ENCODE measurements around the gene COPG1. TPM values are rescaled to one million over a fixed set of nuclear protein-coding genes. Genes with fewer than 3 reads are reported as not detected.
"Not testable (repeated sequence)": the region's sequence is repeated elsewhere in the genome, so short reads cannot be mapped to it uniquely, and the experiment has no call there.

The COPG1 gene
- total RNA-seq, 3 donors from 2014 or later = 82.6 to 121 (median 102) TPM

DNA sequence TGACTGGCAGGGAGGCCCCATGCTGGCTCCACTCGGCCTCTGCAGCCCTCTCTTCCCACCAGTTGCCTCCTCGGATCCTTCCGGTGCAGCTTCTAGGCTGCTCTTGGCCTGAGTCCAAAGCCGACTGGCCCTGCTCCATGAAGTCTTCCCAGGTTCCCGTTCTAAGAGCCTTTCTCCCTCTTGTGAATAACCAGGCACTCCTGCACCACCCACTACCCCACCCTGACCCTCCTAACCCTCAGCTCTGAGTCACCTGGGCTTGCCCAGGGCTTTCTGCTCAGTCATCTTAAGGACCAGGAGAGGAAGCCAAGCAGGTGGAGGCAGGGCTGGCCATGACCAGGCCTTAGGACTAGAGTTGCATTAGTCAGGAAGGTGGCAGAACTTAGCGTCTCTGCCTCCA is 37.6 kb upstream of the COPG1 start:
- Histone ChIP-seq H3K27ac (peak overlapping the region in 1 of 2 donors; percentile 15), H3K36me3 (no peaks in the 10 kb centered on the region), H3K27me3 (no peaks in the 10 kb centered on the region), H3K9me3 (no peaks in the 10 kb centered on the region), H3K4me1 (peaks cover 0 to 6% of the 10 kb centered on the region in 2 donors), H3K4me3 (no peak overlapping the region)
- intact Hi-C loops (cut with DNase I; ENCODE audit: low total_unique reads) = no loop called here
- DNase-seq (ENCODE audit: low spot score in 2 of 2) = peak; percentile 26 to 72
- no peak for TF ChIP-seq POLR2A (IDR thresholded peaks at IDR 0.05)
- TF ChIP-seq POLR2AphosphoS5 (IDR thresholded peaks at IDR 0.05) = no peak
- no peak for TF ChIP-seq CTCF (IDR thresholded peaks at IDR 0.05)

GRCh38 chr3:129213238-129213637 is 36.2 kb upstream of the COPG1 start:
- no peaks in the 10 kb centered on the region for H3K36me3 ChIP-seq
- H3K9me3 ChIP-seq = no peaks in the 10 kb centered on the region
- no peak for DNase-seq (ENCODE audit: low spot score in 2 of 2)
- no peaks in the 10 kb centered on the region for H3K27me3 ChIP-seq
- no peak overlapping the region for H3K27ac ChIP-seq
- H3K4me3 ChIP-seq = no peak overlapping the region
- H3K4me1 ChIP-seq = peaks cover 0 to 6% of the 10 kb centered on the region in 2 donors
- TF ChIP-seq POLR2AphosphoS5 (IDR thresholded peaks at IDR 0.05) (no peak), CTCF (IDR thresholded peaks at IDR 0.05) (no peak), POLR2A (IDR thresholded peaks at IDR 0.05) (no peak)
- intact Hi-C loops (cut with DNase I; ENCODE audit: low total_unique reads) = no loop called here

- H3K36me3 ChIP-seq = no peaks in the 10 kb centered on the region
- H3K27ac ChIP-seq = no peak overlapping the region
- H3K27me3 ChIP-seq = no peaks in the 10 kb centered on the region
- DNase-seq (ENCODE audit: low spot score in 2 of 2) = no peak
- intact Hi-C loops (cut with DNase I; ENCODE audit: low total_unique reads) = no loop called here
- no peak overlapping the region for H3K4me3 ChIP-seq
- no peaks in the 10 kb centered on the region for H3K4me1 ChIP-seq
- H3K9me3 ChIP-seq = no peaks in the 10 kb centered on the region
- no peak for TF ChIP-seq POLR2A (IDR thresholded peaks at IDR 0.05)
- no peak for TF ChIP-seq CTCF (IDR thresholded peaks at IDR 0.05)
- no peak for TF ChIP-seq POLR2AphosphoS5 (IDR thresholded peaks at IDR 0.05)
These were observed 30.7 kb upstream of the COPG1 start for GRCh38 chr3:129218742-129219141.

DNA sequence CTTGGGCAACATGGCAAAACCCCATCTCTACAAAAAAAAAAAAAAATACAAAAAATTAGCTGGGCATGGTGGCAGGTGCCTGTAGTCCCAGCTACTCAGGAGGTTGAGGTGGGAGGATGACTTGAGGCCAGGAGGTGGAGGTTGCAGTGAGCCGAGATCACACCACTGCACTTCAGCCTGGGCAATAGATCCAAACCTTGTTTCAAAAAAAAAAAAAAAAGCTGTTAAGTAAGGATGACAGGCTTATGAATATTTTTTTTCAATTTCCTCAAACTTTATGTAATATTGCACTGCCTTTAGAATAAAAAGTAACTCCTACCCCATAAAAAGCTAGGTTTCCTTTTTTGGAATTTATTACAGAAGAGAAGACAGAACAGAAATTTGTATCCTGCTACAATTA is 25.0 kb upstream of the COPG1 start:
- H3K27me3 ChIP-seq; H3K4me1 ChIP-seq; H3K36me3 ChIP-seq; DNase-seq (ENCODE audit: low spot score in 2 of 2); intact Hi-C loops (cut with DNase I; ENCODE audit: low total_unique reads); H3K4me3 ChIP-seq; H3K9me3 ChIP-seq: not testable (repeated sequence)
- peak overlapping the region; percentile 76 to 83 for H3K27ac ChIP-seq

DNA sequence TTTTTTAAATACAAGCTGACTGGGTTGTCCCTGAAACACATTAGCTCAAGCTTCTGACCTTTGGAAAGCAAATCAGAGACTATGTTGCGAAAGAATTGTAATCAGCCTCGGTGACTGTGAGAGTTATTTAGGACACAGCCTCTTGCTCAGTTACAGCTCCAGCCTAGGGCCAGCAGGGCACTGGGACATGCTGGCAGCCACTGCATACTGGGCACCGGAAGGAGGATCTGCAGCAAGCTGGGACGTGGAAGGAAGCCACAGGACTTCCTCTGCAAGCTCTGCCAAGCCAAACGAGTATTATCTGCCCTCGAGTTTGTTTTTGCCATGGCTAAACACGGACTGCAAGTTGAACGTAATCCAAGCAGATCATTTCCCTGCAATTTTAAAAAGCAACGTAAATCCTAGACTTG is 24.4 kb upstream of the COPG1 start:
- Histone ChIP-seq H3K9me3 (no peaks in the 10 kb centered on the region), H3K4me3 (peak overlapping the region; percentile 5 to 54 (median 24)), H3K27ac (peak overlapping the region; percentile 76 to 83), H3K27me3 (no peaks in the 10 kb centered on the region), H3K4me1 (peaks cover 0 to 3% of the 10 kb centered on the region in 2 donors), H3K36me3 (no peaks in the 10 kb centered on the region)
- DNase-seq (ENCODE audit: low spot score in 2 of 2) = peak; percentile 76 to 82
- intact Hi-C loops (cut with DNase I; ENCODE audit: low total_unique reads) = no loop called here
- TF ChIP-seq POLR2AphosphoS5 (IDR thresholded peaks at IDR 0.05) = peak; percentile 44 to 79 (median 74)
- no peak for TF ChIP-seq CTCF (IDR thresholded peaks at IDR 0.05)

GRCh38 chr3:129226374-129226773 is 23.0 kb upstream of the COPG1 start:
- no peaks in the 10 kb centered on the region for H3K9me3 ChIP-seq
- DNase-seq (ENCODE audit: low spot score in 2 of 2) = peak; percentile 83 to 84
- H3K27ac ChIP-seq = peak overlapping the region; percentile 76 to 83
- no peaks in the 10 kb centered on the region for H3K27me3 ChIP-seq
- H3K36me3 ChIP-seq = no peaks in the 10 kb centered on the region
- H3K4me1 ChIP-seq = peaks cover 0 to 3% of the 10 kb centered on the region in 2 donors
- no peak overlapping the region for H3K4me3 ChIP-seq
- TF ChIP-seq POLR2AphosphoS5 (IDR thresholded peaks at IDR 0.05) = no peak
- TF ChIP-seq POLR2A (IDR thresholded peaks at IDR 0.05) = no peak
- no peak for TF ChIP-seq CTCF (IDR thresholded peaks at IDR 0.05)
- intact Hi-C loops (cut with DNase I; ENCODE audit: low total_unique reads) = no loop called here

All from breast epithelium (tissue), 4 donors.